Liver (tissue), 9 donors: ENCODE results near the gene AHSG. TPM values are rescaled to one million over a fixed set of nuclear protein-coding genes. Genes with fewer than 3 reads are reported as not detected.

Source experiments
- DNase-seq: peaks from one replicate; pipeline ENCODE4 v3.0.0-alpha.2; 2017; ENCODE audit warnings: low spot score
- H3K27ac ChIP-seq, 2 donors: one replicate each; pipeline ENCODE4 v1.7.0; 2013; ENCODE audit warnings: inconsistent platforms in 2 of 2, low read length in 2 of 2, control low read depth in 1 of 2, low read depth in 1 of 2, mild to moderate bottlenecking in 1 of 2
- H3K27me3 ChIP-seq, 4 donors: one replicate each; pipeline versions ENCODE4 v1.6.1 to v1.7.0; 2013; ENCODE audit warnings: low read length in 3 of 4, inconsistent platforms in 1 of 4, mild to moderate bottlenecking in 1 of 4, moderate library complexity in 1 of 4; ENCODE audit not compliant: control insufficient read depth in 4 of 4, insufficient read depth in 4 of 4
- H3K36me3 ChIP-seq, 4 donors: one replicate each; pipeline versions ENCODE4 v1.6.1 to v1.7.0; 2013; ENCODE audit warnings: low read length in 3 of 4, mild to moderate bottlenecking in 3 of 4, low read depth in 1 of 4, moderate library complexity in 1 of 4; ENCODE audit not compliant: control insufficient read depth in 4 of 4, insufficient read depth in 3 of 4
- H3K4me1 ChIP-seq, 4 donors: one replicate each; pipeline versions ENCODE4 v1.6.1 to v1.7.0; 2013; ENCODE audit warnings: low read length in 3 of 4, mild to moderate bottlenecking in 3 of 4, moderate library complexity in 1 of 4; ENCODE audit not compliant: control insufficient read depth in 4 of 4, insufficient read depth in 4 of 4
- H3K4me3 ChIP-seq, 3 donors: one replicate each; pipeline versions ENCODE4 v1.6.1 to v1.7.0; 2013; ENCODE audit warnings: low read length in 3 of 3, control low read depth in 1 of 3, low read depth in 1 of 3, mild to moderate bottlenecking in 1 of 3
- H3K9ac ChIP-seq, 2 donors: one replicate each; pipeline ENCODE4 v1.7.0; 2013; ENCODE audit warnings: low read length in 2 of 2, mild to moderate bottlenecking in 2 of 2, moderate library complexity in 2 of 2, control low read depth in 1 of 2, low read depth in 1 of 2
- H3K9me3 ChIP-seq, 4 donors: one replicate each; pipeline versions ENCODE4 v1.6.1 to v1.7.0; 2013; ENCODE audit warnings: low read length in 3 of 4; ENCODE audit not compliant: control insufficient read depth in 4 of 4
- EGR1 ChIP-seq, 2 donors: IDR thresholded peaks; 2 replicates each; pipeline ENCODE4 v1.6.1; 2016 to 2018; ENCODE audit warnings: antibody characterized with exemption in 2 of 2, low read depth in 2 of 2
- FOXA1 ChIP-seq: IDR thresholded peaks from 2 replicates; pipeline ENCODE4 v1.6.1; 2016; ENCODE audit warnings: antibody characterized with exemption
- FOXA2 ChIP-seq: IDR thresholded peaks from 2 replicates; pipeline ENCODE4 v1.6.1; 2016; ENCODE audit warnings: antibody characterized with exemption
- GABPA ChIP-seq, 2 donors: IDR thresholded peaks in 1 of 2; conservative IDR thresholded peaks in 1 of 2; 2 replicates each; pipeline ENCODE4 v1.6.1; 2016; ENCODE audit warnings: antibody characterized with exemption in 2 of 2, mild to moderate bottlenecking in 1 of 2, moderate library complexity in 1 of 2
- HNF4A ChIP-seq, 2 donors: conservative IDR thresholded peaks; 2 replicates each; pipeline ENCODE4 v1.6.1; 2016; ENCODE audit warnings: antibody characterized with exemption in 2 of 2, mild to moderate bottlenecking in 2 of 2
- HNF4G ChIP-seq: IDR thresholded peaks from 2 replicates; pipeline ENCODE4 v1.6.1; 2016; ENCODE audit warnings: antibody characterized with exemption
- JUND ChIP-seq, 2 donors: IDR thresholded peaks; 2 replicates each; pipeline ENCODE4 v1.6.1; 2016; ENCODE audit warnings: antibody characterized with exemption in 2 of 2
- NR2F2 ChIP-seq: IDR thresholded peaks from 2 replicates; pipeline ENCODE4 v1.6.1; 2016; ENCODE audit warnings: antibody characterized with exemption
- RAD21 ChIP-seq, 2 donors: IDR thresholded peaks; 2 replicates each; pipeline ENCODE4 v1.6.1; 2016; ENCODE audit warnings: antibody characterized with exemption in 2 of 2, mild to moderate bottlenecking in 2 of 2
- RXRA ChIP-seq, 2 donors: IDR thresholded peaks; 2 replicates each; pipeline ENCODE4 v1.6.1; 2017 to 2018; ENCODE audit warnings: antibody characterized with exemption in 2 of 2, mild to moderate bottlenecking in 1 of 2
- SP1 ChIP-seq: IDR thresholded peaks from 2 replicates; pipeline ENCODE4 v1.6.1; 2018; ENCODE audit warnings: antibody characterized with exemption, mild to moderate bottlenecking
- TAF1 ChIP-seq: conservative IDR thresholded peaks from 2 replicates; pipeline ENCODE4 v1.6.1; 2016; ENCODE audit warnings: antibody characterized with exemption, mild to moderate bottlenecking
- YY1 ChIP-seq: IDR thresholded peaks from 2 replicates; pipeline ENCODE4 v1.6.1; 2016; ENCODE audit warnings: antibody characterized with exemption, mild to moderate bottlenecking
- WGBS: extraction: QIAGEN DNeasy Blood & Tissue Kit; methylation state at CpG from one replicate; pipeline ENCODE4 v1.1.7; 2013; 5-methylcytosine and 5-hydroxymethylcytosine counted together
- polyA plus RNA-seq, 2 donors: library from polyadenylated mRNA; stranded (reverse) in 1 of 2; unstranded in 1 of 2; fragments of 200-250 nt in 1 of 2; fragments of >200 nt in 1 of 2; fragmentation: Nextera tagmentation in 1 of 2; extraction: Ambion mirVana in 1 of 2; gene quantifications; one replicate each; pipeline versions ENCODE4 v1.2.1 to v1.2.3, GENCODE V29; 2013 to 2015
- total RNA-seq, 2 donors: library from RNA; depleted of rRNA; stranded (reverse); fragments of >200 nt; gene quantifications; one replicate each; pipeline ENCODE4 v1.2.3, GENCODE V29; 2014
- TF ChIP-seq, protein P1 (sequence below): fragments of 150-350 bp; IDR thresholded peaks from 2 replicates; pipeline ENCODE4 v1.5.1; 2017; ENCODE audit warnings: improper control_type of control experiment, low read depth, low read length; ENCODE audit not compliant: missing input control
- TF ChIP-seq, protein P2 (sequence below): IDR thresholded peaks from 2 replicates; pipeline ENCODE4 v1.6.1; 2016; ENCODE audit warnings: antibody characterized with exemption
- TF ChIP-seq, protein P3 (sequence below): IDR thresholded peaks from 2 replicates; pipeline ENCODE4 v1.6.1; 2016; ENCODE audit warnings: antibody characterized with exemption
- TF ChIP-seq, protein P4 (sequence below): IDR thresholded peaks from 2 replicates; pipeline ENCODE4 v1.6.1; 2016; ENCODE audit warnings: antibody characterized with exemption, mild to moderate bottlenecking
- TF ChIP-seq, protein P5 (sequence below): IDR thresholded peaks from 2 replicates; pipeline ENCODE4 v1.6.1; 2016; ENCODE audit warnings: antibody characterized with exemption
- donor health status: healthy.
- donor health status: healthy.
- donor health status: healthy.
- donor health status: healthy.
- donor health status: healthy.

The AHSG gene
- total and polyA plus RNA-seq, 4 donors: 965 to 4,470 (median 2,050) TPM

DNA sequence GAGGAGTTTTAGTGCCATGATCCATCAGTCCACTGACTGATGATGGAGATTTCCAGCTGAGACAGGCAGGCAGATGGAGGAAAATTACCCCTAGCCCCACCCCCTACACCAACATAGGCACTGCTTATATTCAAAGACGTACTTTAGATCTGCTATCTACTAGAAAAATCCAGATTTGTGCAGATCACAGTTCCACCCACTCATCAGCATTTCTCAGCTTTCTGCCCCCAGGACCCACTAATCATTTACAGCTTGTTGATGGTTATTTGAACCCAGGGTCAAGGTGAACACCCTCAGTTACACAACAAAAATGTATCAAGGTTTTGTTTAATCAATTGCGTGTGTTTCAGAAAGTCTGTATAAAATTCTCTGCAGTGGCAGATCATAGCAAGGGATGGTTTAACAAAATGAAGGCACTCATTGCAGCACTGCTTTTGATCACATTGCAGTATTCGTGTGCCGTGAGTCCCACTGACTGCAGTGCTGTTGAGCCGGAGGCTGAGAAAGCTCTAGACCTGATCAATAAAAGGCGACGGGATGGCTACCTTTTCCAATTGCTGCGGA, 52.8 kb downstream of the AHSG start, which contains the start of gene HRG:
Gene HRG (plus strand): TSS at position 390 of the 564 bp plus-strand sequence. CDS start 18 bp downstream, at position 408.
- TF ChIP-seq RXRA (IDR thresholded peaks at IDR 0.05) (peak; percentile 84 to 95), SP1 (peak; percentile 82), HNF4G (peak; percentile 73), EGR1 (IDR thresholded peaks at IDR 0.05; ENCODE audit: low read depth in 2 of 2) (peak in 1 of 2 donors; percentile 94), GABPA (IDR thresholded peaks at IDR 0.05 in 1 of 2, conservative IDR thresholded peaks at IDR 0.05 in 1 of 2) (no peak), NR2F2 (peak; percentile 75), RAD21 (IDR thresholded peaks at IDR 0.05) (peak; percentile 44), YY1 (peak; percentile 92), JUND (IDR thresholded peaks at IDR 0.05) (peak in 1 of 2 donors; percentile 84), FOXA2 (peak; percentile 62), TAF1 (peak; percentile 13), FOXA1 (peak; percentile 38), HNF4A (conservative IDR thresholded peaks at IDR 0.05) (peak; percentile 97 to 98)
- TF ChIP-seq, protein P1, sequence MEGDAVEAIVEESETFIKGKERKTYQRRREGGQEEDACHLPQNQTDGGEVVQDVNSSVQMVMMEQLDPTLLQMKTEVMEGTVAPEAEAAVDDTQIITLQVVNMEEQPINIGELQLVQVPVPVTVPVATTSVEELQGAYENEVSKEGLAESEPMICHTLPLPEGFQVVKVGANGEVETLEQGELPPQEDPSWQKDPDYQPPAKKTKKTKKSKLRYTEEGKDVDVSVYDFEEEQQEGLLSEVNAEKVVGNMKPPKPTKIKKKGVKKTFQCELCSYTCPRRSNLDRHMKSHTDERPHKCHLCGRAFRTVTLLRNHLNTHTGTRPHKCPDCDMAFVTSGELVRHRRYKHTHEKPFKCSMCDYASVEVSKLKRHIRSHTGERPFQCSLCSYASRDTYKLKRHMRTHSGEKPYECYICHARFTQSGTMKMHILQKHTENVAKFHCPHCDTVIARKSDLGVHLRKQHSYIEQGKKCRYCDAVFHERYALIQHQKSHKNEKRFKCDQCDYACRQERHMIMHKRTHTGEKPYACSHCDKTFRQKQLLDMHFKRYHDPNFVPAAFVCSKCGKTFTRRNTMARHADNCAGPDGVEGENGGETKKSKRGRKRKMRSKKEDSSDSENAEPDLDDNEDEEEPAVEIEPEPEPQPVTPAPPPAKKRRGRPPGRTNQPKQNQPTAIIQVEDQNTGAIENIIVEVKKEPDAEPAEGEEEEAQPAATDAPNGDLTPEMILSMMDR: no peak
- TF ChIP-seq, protein P2, sequence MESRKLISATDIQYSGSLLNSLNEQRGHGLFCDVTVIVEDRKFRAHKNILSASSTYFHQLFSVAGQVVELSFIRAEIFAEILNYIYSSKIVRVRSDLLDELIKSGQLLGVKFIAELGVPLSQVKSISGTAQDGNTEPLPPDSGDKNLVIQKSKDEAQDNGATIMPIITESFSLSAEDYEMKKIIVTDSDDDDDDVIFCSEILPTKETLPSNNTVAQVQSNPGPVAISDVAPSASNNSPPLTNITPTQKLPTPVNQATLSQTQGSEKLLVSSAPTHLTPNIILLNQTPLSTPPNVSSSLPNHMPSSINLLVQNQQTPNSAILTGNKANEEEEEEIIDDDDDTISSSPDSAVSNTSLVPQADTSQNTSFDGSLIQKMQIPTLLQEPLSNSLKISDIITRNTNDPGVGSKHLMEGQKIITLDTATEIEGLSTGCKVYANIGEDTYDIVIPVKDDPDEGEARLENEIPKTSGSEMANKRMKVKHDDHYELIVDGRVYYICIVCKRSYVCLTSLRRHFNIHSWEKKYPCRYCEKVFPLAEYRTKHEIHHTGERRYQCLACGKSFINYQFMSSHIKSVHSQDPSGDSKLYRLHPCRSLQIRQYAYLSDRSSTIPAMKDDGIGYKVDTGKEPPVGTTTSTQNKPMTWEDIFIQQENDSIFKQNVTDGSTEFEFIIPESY: peak; percentile 84
- TF ChIP-seq, protein P3, sequence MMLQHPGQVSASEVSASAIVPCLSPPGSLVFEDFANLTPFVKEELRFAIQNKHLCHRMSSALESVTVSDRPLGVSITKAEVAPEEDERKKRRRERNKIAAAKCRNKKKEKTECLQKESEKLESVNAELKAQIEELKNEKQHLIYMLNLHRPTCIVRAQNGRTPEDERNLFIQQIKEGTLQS: no peak
- TF ChIP-seq, protein P4, sequence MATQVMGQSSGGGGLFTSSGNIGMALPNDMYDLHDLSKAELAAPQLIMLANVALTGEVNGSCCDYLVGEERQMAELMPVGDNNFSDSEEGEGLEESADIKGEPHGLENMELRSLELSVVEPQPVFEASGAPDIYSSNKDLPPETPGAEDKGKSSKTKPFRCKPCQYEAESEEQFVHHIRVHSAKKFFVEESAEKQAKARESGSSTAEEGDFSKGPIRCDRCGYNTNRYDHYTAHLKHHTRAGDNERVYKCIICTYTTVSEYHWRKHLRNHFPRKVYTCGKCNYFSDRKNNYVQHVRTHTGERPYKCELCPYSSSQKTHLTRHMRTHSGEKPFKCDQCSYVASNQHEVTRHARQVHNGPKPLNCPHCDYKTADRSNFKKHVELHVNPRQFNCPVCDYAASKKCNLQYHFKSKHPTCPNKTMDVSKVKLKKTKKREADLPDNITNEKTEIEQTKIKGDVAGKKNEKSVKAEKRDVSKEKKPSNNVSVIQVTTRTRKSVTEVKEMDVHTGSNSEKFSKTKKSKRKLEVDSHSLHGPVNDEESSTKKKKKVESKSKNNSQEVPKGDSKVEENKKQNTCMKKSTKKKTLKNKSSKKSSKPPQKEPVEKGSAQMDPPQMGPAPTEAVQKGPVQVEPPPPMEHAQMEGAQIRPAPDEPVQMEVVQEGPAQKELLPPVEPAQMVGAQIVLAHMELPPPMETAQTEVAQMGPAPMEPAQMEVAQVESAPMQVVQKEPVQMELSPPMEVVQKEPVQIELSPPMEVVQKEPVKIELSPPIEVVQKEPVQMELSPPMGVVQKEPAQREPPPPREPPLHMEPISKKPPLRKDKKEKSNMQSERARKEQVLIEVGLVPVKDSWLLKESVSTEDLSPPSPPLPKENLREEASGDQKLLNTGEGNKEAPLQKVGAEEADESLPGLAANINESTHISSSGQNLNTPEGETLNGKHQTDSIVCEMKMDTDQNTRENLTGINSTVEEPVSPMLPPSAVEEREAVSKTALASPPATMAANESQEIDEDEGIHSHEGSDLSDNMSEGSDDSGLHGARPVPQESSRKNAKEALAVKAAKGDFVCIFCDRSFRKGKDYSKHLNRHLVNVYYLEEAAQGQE: peak; percentile 89
- TF ChIP-seq, protein P5, sequence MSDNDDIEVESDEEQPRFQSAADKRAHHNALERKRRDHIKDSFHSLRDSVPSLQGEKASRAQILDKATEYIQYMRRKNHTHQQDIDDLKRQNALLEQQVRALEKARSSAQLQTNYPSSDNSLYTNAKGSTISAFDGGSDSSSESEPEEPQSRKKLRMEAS: peak; percentile 79
- peak within 1 kb of the TSS; percentile 77 to 94 for H3K27ac ChIP-seq
- peaks cover 0 to 31% (median 17%) of the 10 kb centered on the region in 4 donors for H3K4me1 ChIP-seq
- H3K9ac ChIP-seq: peak within 1 kb of the TSS; percentile 88 to 99
- H3K9me3 ChIP-seq: no peaks in the 10 kb centered on the region
- no peak for DNase-seq
- WGBS: 38% methylated on average over 8 of the region's 8 CpGs
- H3K4me3 ChIP-seq: peak within 1 kb of the TSS; percentile 51 to 64 (median 58)
- no peaks in the 10 kb centered on the region for H3K27me3 ChIP-seq
- peaks cover 0 to 14% (median 7%) of the 10 kb centered on the region in 4 donors for H3K36me3 ChIP-seq
